Activated CD4-positive, alpha-beta T cell treated with anti-CD3 and anti-CD28 coated beads for 48 hours (primary cell): ENCODE results near the gene SLC9A4.

Source experiments
- DNase-seq: peaks from one replicate; pipeline ENCODE4 v3.0.0-alpha.2; 2020

SLC9A4 gene

GRCh38 chr2:102504833-102505232 is 31.8 kb downstream of the SLC9A4 start:
- DNase-seq: no peak

- DNase-seq: no peak
Observed at GRCh38 chr2:102505290-102505689, 32.3 kb downstream of the SLC9A4 start.

- no peak for DNase-seq
Observed at GRCh38 chr2:102506743-102507142, 33.7 kb downstream of the SLC9A4 start.

GRCh38 chr2:102508863-102509262 is 35.8 kb downstream of the SLC9A4 start:
- DNase-seq: no peak

GRCh38 chr2:102509749-102510148 is 36.7 kb downstream of the SLC9A4 start:
- DNase-seq: no peak

- no peak for DNase-seq
Observed at GRCh38 chr2:102510791-102511575, 38.0 kb downstream of the SLC9A4 start.

- DNase-seq: no peak
Observed at GRCh38 chr2:102512161-102512560, 39.1 kb downstream of the SLC9A4 start.

GRCh38 chr2:102513355-102513939 is 40.4 kb downstream of the SLC9A4 start:
- DNase-seq: no peak

- DNase-seq: no peak
Observed at GRCh38 chr2:102514061-102514785, 41.2 kb downstream of the SLC9A4 start.

- DNase-seq: no peak
Observed at GRCh38 chr2:102515851-102516250, 42.8 kb downstream of the SLC9A4 start.

GRCh38 chr2:102518170-102518569 is 45.1 kb downstream of the SLC9A4 start:
- DNase-seq: no peak

GRCh38 chr2:102520009-102520408 is 47.0 kb downstream of the SLC9A4 start:
- peak; percentile 33 for DNase-seq

- DNase-seq: no peak
Observed at GRCh38 chr2:102520801-102521200, 47.8 kb downstream of the SLC9A4 start.

- no peak for DNase-seq
Observed at GRCh38 chr2:102522162-102522561, 49.1 kb downstream of the SLC9A4 start.

GRCh38 chr2:102522890-102523289 is 49.9 kb downstream of the SLC9A4 start:
- DNase-seq: no peak

GRCh38 chr2:102523651-102524050 is 50.6 kb downstream of the SLC9A4 start:
- no peak for DNase-seq

GRCh38 chr2:102527086-102527485 is 54.1 kb downstream of the SLC9A4 start:
- DNase-seq: no peak

GRCh38 chr2:102538491-102538890 is 65.5 kb downstream of the SLC9A4 start:
- no peak for DNase-seq

- no peak for DNase-seq
Observed at GRCh38 chr2:102540882-102541281, 67.9 kb downstream of the SLC9A4 start.

GRCh38 chr2:102544182-102544581 is 71.2 kb downstream of the SLC9A4 start:
- no peak for DNase-seq

- no peak for DNase-seq
Observed at GRCh38 chr2:102547462-102547861, 74.4 kb downstream of the SLC9A4 start.

- DNase-seq: no peak
Observed at GRCh38 chr2:102549027-102549426, 76.0 kb downstream of the SLC9A4 start.

- no peak for DNase-seq
Observed at GRCh38 chr2:102550151-102550550, 77.1 kb downstream of the SLC9A4 start.
